ENCODE results near the gene CLDN7.

GRCh38 chr17:7309628-7310027 is 47.4 kb upstream of the CLDN7 start:
- no peak for TF ChIP-seq CTCF (IDR thresholded peaks at IDR 0.05; ENCODE audit: low read depth, low read length)
- no peak for TF ChIP-seq EZH2phosphoT487 (IDR thresholded peaks at IDR 0.05; ENCODE audit: low read depth)
